ENCODE results near the gene CCDC93. TPM values are rescaled to one million over a fixed set of nuclear protein-coding genes. Genes with fewer than 3 reads are reported as not detected.

Gene CCDC93, protein sequence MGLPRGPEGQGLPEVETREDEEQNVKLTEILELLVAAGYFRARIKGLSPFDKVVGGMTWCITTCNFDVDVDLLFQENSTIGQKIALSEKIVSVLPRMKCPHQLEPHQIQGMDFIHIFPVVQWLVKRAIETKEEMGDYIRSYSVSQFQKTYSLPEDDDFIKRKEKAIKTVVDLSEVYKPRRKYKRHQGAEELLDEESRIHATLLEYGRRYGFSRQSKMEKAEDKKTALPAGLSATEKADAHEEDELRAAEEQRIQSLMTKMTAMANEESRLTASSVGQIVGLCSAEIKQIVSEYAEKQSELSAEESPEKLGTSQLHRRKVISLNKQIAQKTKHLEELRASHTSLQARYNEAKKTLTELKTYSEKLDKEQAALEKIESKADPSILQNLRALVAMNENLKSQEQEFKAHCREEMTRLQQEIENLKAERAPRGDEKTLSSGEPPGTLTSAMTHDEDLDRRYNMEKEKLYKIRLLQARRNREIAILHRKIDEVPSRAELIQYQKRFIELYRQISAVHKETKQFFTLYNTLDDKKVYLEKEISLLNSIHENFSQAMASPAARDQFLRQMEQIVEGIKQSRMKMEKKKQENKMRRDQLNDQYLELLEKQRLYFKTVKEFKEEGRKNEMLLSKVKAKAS
- total RNA-seq (2014; rRNA removed; shearing (Covaris generic)), result 15.9 and 23.8 TPM in 2 replicates
- polyA plus RNA-seq (2016; fragmentation: Nextera tagmentation; extraction: Ambion mirVana), result 11.4 and 12.8 TPM in 2 replicates

DNA sequence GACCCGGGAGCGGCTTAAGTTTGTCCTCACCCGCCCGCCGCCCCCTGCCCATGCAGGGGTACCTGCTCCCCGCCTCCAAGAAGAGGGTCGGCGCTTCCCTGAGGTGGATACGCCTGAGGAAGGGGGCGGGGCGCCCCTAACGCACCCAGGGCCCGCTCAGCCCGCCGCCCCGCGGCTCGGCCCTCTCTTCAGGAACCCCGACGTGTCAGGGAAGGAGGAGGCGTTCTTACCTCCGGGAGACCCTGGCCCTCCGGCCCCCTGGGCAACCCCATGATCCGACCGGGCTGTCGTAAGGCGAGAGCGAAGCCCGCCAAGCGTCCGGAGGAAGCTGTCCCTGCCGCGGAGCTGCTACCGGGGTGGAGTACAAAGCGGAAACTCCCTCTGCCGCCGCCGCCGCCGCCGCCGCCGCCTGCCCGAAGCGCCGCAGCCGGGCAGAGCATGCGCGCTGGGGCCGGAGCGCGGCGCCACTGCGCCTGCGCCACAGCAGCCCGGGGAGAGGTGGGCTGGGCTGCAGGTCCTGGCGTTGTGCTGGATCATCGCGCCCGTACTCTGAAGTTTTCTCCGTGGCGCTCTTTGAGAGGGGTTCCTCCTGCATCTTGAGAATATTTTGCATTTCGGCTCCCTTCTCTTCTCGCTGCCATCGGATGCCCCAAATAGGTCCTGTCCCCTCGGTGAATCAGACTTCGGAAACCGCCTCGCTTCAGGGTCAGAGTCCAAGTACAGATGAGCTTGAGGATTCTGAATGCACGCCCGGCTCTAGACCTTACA lies at the start of gene CCDC93:
Gene CCDC93 (minus strand): TSS at position 347 of the 768 bp plus-strand sequence. CDS start 75 bp downstream, at position 272.
- Histone ChIP-seq H3K4me1 (ENCODE audit: insufficient read depth) (peaks cover 5% of the 10 kb centered on the region; the same call in 1 of the 2 replicates), H3K4me3 (peak within 1 kb of the TSS; percentile 93), H3K9ac (peak within 1 kb of the TSS; percentile 85), H3K36me3 (ENCODE audit: low read depth) (no peaks in the 10 kb centered on the region), H3K27me3 (replicated peaks; ENCODE audit: insufficient read depth) (no peaks in the 10 kb centered on the region), H4K20me1 (ENCODE audit: insufficient read depth) (peaks cover 6% of the 10 kb centered on the region; the same call in 1 of the 2 replicates), H2AFZ (peak within 1 kb of the TSS; percentile 99), H3K4me2 (ENCODE audit: unreplicated experiment) (peak within 1 kb of the TSS; percentile 99), H3K27ac (peak within 1 kb of the TSS; percentile 61), H3K9me2 (ENCODE audit: insufficient read depth) (no peaks in the 10 kb centered on the region), H3F3A (ENCODE audit: insufficient read depth) (0 out of 2 replicates have a peak, but pooled peaks cover 6% of the 10 kb centered on the region), H3K79me2 (ENCODE audit: insufficient read depth) (peaks cover 49% of the 10 kb centered on the region), H3K9me3 (ENCODE audit: low read depth) (no peaks in the 10 kb centered on the region)
- WGBS, 2 experiments (ENCODE audit: low coverage in 1 of 2, low lambda C conversion rate in 2 of 2, missing lambda C conversion rate in 2 of 2), result 1 to 2% methylated on average over 44 to 48 of the region's 71 CpGs
- peak; percentile 92 for DNase-seq
- in situ Hi-C loops (cut with MboI), result no loop called here
- no peak for TF ChIP-seq EZH2phosphoT487 (IDR thresholded peaks at IDR 0.05; ENCODE audit: insufficient read depth, low read depth)
- no peak for TF ChIP-seq EZH2 (IDR thresholded peaks at IDR 0.05; ENCODE audit: insufficient read depth, poor library complexity, severe bottlenecking)

DNA sequence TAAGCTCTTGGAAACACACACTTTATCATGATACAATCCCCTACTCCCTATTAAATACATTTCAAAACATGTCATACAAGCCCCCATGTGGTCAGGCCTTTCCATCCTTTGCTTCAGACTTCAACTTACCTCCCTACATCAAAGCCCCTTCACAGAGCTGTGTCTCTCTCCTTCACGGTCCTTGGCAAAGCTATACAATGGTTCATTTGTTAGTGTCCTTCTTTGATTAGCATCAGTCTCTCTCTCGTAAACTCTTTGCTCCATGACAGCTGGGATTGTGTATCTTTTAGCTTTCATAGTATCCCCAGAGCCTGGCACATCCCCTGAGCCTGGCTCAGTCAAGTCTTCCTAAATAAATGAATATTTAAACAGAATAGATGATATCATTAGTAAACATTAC lies 48.8 kb upstream of the CCDC93 start:
- 56 to 64% methylated on average over 2 of the region's 2 CpGs for WGBS, 2 experiments (ENCODE audit: low coverage in 1 of 2, low lambda C conversion rate in 2 of 2, missing lambda C conversion rate in 2 of 2)
- Histone ChIP-seq H2AFZ (no peak overlapping the region), H3K79me2 (ENCODE audit: insufficient read depth) (no peaks in the 10 kb centered on the region), H3K4me2 (ENCODE audit: unreplicated experiment) (no peak overlapping the region), H3K9me3 (ENCODE audit: low read depth) (no peaks in the 10 kb centered on the region), H3K9ac (no peak overlapping the region), H3K27ac (no peak overlapping the region), H3K4me1 (ENCODE audit: insufficient read depth) (peaks cover 34% of the 10 kb centered on the region), H3K9me2 (ENCODE audit: insufficient read depth) (no peaks in the 10 kb centered on the region), H3K36me3 (ENCODE audit: low read depth) (no peaks in the 10 kb centered on the region), H4K20me1 (ENCODE audit: insufficient read depth) (no peaks in the 10 kb centered on the region), H3K4me3 (no peak overlapping the region), H3F3A (ENCODE audit: insufficient read depth) (peaks cover 34% of the 10 kb centered on the region), H3K27me3 (replicated peaks; ENCODE audit: insufficient read depth) (no peaks in the 10 kb centered on the region)
- no peak for TF ChIP-seq EZH2phosphoT487 (IDR thresholded peaks at IDR 0.05; ENCODE audit: insufficient read depth, low read depth)
- TF ChIP-seq EZH2 (IDR thresholded peaks at IDR 0.05; ENCODE audit: insufficient read depth, poor library complexity, severe bottlenecking), result no peak
- DNase-seq, result no peak
- in situ Hi-C loops (cut with MboI), result no loop called here

GRCh38 chr2:118062048-118062447 lies 48.2 kb upstream of the CCDC93 start:
- H3K4me1 ChIP-seq (ENCODE audit: insufficient read depth), result peaks cover 34% of the 10 kb centered on the region
- H3F3A ChIP-seq (ENCODE audit: insufficient read depth), result peaks cover 34% of the 10 kb centered on the region
- H3K27me3 ChIP-seq (replicated peaks; ENCODE audit: insufficient read depth), result no peaks in the 10 kb centered on the region
- no peaks in the 10 kb centered on the region for H3K79me2 ChIP-seq (ENCODE audit: insufficient read depth)
- no peak for TF ChIP-seq EZH2 (IDR thresholded peaks at IDR 0.05; ENCODE audit: insufficient read depth, poor library complexity, severe bottlenecking)
- TF ChIP-seq EZH2phosphoT487 (IDR thresholded peaks at IDR 0.05; ENCODE audit: insufficient read depth, low read depth), result no peak
- H3K9ac ChIP-seq, result peak overlapping the region; percentile 36; the same call in 1 of the 2 replicates
- DNase-seq, result peak; percentile 73
- H3K4me3 ChIP-seq, result no peak overlapping the region
- in situ Hi-C loops (cut with MboI), result no loop called here
- H3K36me3 ChIP-seq (ENCODE audit: low read depth), result no peaks in the 10 kb centered on the region
- H3K9me2 ChIP-seq (ENCODE audit: insufficient read depth), result no peaks in the 10 kb centered on the region
- peak overlapping the region; percentile 90 for H3K27ac ChIP-seq
- H4K20me1 ChIP-seq (ENCODE audit: insufficient read depth), result no peaks in the 10 kb centered on the region
- no peak overlapping the region for H2AFZ ChIP-seq
- H3K9me3 ChIP-seq (ENCODE audit: low read depth), result no peaks in the 10 kb centered on the region
- H3K4me2 ChIP-seq (ENCODE audit: unreplicated experiment), result peak overlapping the region; percentile 19
